Hepatocyte (in vitro differentiated cells): ENCODE results near the gene ALOX12B.

ENCODE experiments used
- EZH2phosphoT487 ChIP-seq: fragments of 200-600 bp; sonication (generic); IDR thresholded peaks from one replicate; pipeline ENCODE4 v1.6.1; 2018; ENCODE audit warnings: antibody characterized with exemption, mild to moderate bottlenecking, low read depth, moderate library complexity; ENCODE audit not compliant: unreplicated experiment, severe bottlenecking
- TF ChIP-seq, protein P1 (sequence below): fragments of 200-600 bp; sonication (generic); IDR thresholded peaks from 2 replicates; pipeline ENCODE4 v1.5.1; 2016; ENCODE audit warnings: antibody characterized with exemption, mild to moderate bottlenecking; ENCODE audit not compliant: poor library complexity

DNA sequence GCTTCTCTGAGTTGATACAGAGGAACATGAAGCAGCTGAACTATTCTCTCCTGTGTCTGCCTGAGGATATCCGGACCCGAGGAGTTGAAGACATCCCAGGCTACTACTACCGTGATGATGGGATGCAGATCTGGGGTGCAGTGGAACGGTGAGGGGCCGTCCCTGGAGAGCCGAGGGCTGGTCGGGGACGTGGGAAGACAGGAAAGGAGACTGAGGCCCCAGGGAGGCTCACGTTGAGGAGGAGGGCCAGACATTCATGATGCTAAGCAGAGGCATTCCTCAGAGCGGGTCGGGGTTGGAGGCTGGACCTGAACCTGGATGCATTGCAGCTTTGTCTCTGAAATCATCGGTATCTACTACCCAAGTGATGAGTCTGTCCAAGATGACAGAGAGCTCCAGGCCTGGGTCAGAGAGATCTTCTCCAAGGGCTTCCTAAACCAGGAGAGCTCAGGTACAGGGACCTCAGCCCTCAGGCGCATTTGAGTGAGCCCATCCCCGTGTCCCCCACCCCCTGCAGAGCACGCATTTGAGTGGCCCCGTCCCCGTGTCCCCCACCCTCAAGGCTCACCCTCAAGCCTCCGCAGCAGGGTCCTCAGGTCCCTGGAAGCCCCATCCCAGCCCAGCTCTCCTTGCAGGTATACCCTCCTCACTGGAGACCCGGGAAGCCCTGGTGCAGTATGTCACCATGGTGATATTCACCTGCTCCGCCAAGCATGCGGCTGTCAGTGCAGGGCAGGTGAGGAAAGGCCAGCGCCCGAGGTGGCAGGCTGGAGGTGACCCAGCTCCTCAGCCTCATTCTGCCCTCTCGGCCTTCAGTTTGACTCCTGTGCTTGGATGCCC lies 40.4 kb downstream of the ALOX12B start:
- TF ChIP-seq, protein P1, sequence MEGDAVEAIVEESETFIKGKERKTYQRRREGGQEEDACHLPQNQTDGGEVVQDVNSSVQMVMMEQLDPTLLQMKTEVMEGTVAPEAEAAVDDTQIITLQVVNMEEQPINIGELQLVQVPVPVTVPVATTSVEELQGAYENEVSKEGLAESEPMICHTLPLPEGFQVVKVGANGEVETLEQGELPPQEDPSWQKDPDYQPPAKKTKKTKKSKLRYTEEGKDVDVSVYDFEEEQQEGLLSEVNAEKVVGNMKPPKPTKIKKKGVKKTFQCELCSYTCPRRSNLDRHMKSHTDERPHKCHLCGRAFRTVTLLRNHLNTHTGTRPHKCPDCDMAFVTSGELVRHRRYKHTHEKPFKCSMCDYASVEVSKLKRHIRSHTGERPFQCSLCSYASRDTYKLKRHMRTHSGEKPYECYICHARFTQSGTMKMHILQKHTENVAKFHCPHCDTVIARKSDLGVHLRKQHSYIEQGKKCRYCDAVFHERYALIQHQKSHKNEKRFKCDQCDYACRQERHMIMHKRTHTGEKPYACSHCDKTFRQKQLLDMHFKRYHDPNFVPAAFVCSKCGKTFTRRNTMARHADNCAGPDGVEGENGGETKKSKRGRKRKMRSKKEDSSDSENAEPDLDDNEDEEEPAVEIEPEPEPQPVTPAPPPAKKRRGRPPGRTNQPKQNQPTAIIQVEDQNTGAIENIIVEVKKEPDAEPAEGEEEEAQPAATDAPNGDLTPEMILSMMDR = no peak
- no peak for TF ChIP-seq EZH2phosphoT487
